Kidney tubule cell (primary cell): Measurements from ENCODE around the gene KCNB1.

Source experiments
- DNase-seq: peaks from one replicate; pipeline ENCODE4 v3.0.0-alpha.2; 2018; ENCODE audit warnings: low spot score

KCNB1 gene

GRCh38 chr20:49482621-49483017, at the start of gene KCNB1:
TSS of gene KCNB1 (minus strand) at chr20:49482668. CDS start at chr20:49482480, 188 bp downstream.
- peak; percentile 5 for DNase-seq

DNA sequence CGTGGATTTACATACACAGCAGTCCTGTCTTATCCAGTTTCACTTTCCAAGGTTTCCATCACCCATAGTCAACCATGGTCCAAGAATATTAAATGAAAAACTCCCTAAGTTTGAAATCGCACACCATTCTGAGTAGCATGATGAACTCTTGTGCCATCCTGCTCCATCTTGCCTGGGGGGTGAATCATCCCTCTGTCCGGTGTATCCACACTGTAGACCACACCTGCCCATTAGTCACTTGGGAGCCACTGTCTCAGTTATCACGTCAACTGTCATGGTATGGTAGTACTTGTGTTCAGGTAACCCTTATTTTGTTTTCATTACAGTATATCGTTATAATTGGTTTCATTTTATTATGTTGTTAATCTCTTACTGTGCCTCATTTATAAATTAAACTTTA, 47.0 kb upstream of the KCNB1 start:
- peak; percentile 3 for DNase-seq

GRCh38 chr20:49526568-49526967, 44.1 kb upstream of the KCNB1 start:
- no peak for DNase-seq

GRCh38 chr20:49526056-49526455, 43.6 kb upstream of the KCNB1 start:
- no peak for DNase-seq

- no peak for DNase-seq
Observed at GRCh38 chr20:49523767-49524360, 41.4 kb upstream of the KCNB1 start.

DNA sequence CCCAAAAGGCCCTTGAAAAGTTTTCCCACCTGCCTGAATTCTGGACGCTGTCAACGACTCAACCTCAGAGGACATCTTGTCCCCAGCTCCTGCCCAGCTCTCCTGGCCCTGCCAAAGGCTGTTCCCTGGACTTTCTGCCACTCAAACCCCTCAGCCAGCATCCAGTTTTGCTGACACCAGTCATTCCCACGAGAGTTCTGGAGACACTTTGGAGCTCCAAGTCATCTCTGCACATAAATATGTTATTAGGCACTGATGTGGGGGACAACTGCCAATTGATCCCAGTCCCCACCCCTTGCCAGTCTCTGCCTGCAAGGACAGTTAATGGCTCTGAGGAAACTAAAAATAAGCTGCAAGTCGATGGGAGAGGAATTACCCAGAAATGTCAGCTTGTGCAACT, 38.9 kb upstream of the KCNB1 start:
- no peak for DNase-seq

GRCh38 chr20:49519777-49520359, 37.4 kb upstream of the KCNB1 start:
- DNase-seq = no peak

- DNase-seq = no peak
Observed at GRCh38 chr20:49519212-49519712, 36.8 kb upstream of the KCNB1 start.

DNA sequence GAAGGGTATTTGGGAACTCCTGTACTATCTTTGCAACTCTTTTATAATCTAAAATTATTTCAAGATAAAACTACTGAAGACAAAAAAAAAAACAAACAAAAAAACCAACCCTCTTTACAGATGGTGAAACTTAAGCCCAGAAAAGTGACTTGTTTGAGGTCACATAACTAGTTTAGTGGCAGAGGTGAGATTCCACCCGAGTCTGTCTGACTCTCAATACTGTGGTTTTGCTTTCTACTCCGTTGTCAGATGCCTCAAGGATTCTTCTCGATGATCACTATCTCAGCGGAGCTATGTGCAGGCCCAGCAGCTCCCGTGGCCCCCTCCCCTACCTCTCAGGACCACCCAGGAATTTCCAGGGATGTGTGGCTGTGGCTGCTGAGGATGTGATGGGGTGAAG, 36.1 kb upstream of the KCNB1 start:
- DNase-seq = no peak

GRCh38 chr20:49517805-49518100, 35.3 kb upstream of the KCNB1 start:
- DNase-seq = no peak

GRCh38 chr20:49516916-49517804, 34.7 kb upstream of the KCNB1 start:
- no peak for DNase-seq

DNA sequence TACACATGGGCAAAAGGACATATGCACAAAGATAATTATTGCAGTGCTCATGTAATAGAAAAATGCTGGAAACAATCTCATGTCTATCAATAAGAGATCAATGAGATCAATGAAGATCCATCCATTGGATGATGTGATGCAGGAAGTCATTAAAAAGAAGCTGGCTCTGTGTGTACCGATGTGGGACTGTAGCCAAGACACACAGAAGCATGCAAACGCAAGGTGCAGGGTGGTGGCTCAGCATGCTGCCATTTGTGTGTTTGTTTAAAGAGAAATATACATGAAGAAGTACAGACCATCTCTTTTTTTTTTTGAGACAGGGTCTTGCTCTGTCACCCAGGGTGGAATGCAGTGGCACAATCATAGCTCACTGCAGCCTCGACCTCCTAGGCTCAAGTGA, 33.1 kb upstream of the KCNB1 start:
- DNase-seq = no peak

GRCh38 chr20:49513517-49513916, 31.0 kb upstream of the KCNB1 start:
- no peak for DNase-seq

DNA sequence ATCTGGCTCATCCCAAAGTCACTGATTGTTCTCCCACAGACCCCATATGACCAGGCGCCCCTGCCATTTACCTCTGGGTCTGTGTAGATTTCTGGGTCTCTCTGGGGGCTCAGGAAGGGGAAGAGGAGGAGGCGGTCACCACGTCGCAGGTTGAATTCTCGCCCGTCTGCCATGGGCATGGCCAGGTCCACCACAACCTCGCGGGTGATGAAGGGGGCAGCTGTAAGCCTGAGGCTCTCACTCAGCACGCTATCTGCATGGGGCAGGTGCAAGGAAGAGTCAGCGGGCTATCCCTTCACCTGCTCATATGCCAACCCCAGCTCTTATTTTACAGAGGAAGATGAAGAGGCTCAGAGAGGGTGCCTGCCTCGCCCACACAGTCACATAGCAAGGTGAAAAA, 30.5 kb upstream of the KCNB1 start:
- DNase-seq = no peak

DNA sequence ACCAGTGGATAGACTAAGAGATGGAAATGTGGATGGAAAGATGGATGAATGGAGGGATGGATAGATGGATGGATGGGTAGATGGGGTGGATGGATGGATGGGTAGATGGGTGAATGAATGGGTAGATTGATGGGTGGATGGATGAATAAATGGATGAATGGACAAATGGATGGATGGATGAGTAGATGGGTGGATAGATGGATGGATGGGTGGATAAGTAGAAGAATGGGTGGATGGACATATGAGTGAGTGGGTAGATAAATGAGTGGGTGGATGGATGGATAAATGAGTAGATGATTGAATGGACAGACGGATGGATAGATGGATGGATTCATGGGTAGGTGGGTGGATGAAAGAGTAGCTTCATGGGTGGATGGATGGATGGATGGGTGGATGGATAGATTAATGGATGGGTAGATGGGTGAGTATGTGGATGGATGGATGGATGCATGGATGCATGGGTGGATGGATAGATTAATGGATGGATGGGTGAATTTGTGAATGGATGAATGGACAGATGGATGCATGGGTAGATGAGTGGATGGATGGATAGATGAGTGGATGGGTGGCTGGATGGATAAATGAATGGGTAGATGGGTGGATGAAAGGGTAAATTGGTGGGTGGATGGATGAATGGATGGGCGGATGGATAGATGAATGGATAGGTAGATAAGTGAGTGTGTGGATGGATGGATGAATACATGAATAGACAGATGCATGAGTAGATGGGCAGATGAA, 29.5 kb upstream of the KCNB1 start:
- no peak for DNase-seq

- no peak for DNase-seq
Observed at GRCh38 chr20:49510562-49511122, 28.2 kb upstream of the KCNB1 start.

DNA sequence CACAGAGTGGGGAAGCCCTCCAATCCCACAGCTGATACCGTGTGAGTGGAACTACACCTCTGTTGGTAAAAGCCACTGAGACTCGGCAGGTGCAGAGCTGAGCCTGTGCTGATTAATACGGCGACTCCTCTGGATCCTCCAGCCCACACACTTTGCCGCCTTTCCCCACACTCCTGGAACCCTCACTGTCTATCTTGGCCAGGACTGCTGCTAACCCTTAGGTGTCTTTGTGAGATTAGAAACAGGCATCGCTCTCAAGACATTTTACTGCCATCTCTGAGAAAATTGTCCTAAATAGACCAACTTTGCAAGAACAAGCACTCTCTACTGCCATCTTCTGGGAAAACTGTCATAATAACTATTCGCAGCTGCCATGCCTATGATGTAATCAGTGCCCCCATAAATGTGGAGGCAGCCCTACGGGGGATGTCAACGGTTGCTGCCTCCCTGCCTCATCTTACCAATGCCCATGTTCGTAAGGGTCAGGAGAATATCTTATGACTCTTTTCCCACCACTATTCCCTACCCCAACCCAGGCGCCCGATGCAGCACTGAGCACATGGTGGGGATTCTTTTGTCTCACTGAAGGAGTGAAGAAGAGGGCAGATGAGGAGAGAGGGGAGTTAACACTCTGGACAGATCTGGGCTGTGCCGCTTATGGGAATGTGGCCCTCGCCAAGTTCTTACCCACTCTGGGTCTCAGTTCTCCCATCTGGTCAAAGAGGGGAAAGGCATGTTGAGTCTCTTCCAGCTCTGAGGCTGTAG, 26.1 kb upstream of the KCNB1 start:
- DNase-seq = peak; percentile 38

DNA sequence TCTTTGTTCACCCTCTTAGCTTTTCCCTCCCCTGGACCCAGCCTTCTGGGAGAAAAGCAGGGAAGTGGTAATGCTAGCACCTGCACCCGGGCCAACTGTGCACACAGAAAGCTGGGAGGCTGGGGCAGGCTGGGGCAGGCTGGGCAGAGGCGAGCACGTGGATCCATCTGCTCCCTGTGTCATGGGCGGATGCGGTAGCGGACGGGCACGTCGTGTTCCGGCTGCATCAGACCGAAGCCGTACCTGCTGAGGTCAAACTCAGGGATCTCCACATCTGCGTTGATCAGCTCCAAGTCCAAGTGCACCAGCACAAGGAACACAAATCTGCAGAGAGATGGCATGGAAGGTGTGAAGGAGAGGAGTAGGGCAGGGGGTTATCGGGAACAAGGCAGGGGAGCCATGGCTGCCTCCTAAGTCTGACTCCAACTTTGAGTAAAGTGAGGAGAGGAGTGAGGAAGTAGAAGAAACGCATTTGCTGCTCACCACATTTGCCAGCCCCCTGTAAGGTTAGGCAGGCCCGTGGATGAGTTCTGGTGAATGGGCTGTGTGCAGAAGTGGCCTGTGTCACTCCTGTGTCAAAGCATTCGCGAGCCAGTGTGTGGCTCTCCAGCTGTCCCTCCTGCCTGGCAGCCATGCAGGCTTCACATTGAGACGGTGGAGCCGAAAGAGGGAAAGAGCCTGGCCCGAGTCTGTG, 25.4 kb upstream of the KCNB1 start:
- DNase-seq = no peak

DNA sequence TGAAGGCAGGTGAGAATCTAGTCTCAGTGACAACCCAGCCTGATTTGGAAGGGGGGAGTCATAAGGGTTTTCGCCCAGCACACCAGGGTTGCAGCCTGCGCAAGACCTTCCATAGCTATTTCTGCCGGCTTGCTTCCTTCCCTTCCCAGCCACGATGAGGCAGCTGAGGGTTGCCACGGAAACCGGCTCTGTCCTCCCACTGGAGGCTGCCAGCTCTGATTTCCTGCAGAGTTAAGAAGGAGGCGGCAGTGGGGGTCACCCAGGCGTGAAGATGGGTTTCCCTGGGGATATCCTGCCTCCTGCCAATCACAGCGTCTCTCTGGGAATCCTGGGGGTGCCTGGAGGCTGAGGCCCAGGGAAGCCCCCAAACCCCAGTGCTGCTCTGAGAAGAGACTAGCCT, 23.1 kb upstream of the KCNB1 start:
- DNase-seq = peak; percentile 83

DNA sequence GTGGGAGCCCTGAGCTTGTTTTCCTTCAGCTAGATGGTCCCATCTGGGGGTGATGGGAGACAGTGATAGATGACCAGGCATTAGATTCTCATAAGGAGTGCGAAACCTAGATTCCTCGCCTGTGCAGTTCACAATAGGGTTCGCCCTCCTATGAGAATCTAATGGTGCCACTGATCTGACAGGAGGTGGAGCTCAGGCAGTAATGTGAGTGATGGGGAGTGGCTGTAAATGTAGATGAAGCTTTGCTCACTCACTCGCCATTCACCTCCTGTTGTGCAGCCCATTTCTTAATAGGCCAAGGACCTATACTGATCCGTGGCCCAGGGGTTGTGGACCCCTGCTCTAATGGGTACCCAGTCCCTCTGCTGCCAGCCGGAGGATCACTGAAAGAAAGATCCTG, 20.7 kb upstream of the KCNB1 start:
- no peak for DNase-seq

GRCh38 chr20:49501917-49502316, 19.4 kb upstream of the KCNB1 start:
- DNase-seq = no peak
